B cell (primary cell): ENCODE results near the gene TOLLIP. TPM values are rescaled to one million over a fixed set of nuclear protein-coding genes. Genes with fewer than 3 reads are reported as not detected.

ENCODE experiments used
- ATAC-seq: fragments of 200-7000 bp; cut with Tn5 transposase; one replicate; pipeline ENCODE4 v1.10.0; 2021; ENCODE audit warnings: low read depth, mild to moderate bottlenecking, moderate number of reproducible peaks, moderate library complexity
- CTCF ChIA-PET: fragments of 350-600 bp; sonication (Branson Sonifier 250); formaldehyde crosslinking; loops from one replicate; lab custom pipeline; 2021; ENCODE audit warnings: antibody characterized with exemption, inconsistent platforms; lab: Charles Lee
- POLR2A ChIA-PET: fragments of 350-600 bp; sonication (Branson Sonifier 250); formaldehyde crosslinking; loops from one replicate; lab custom pipeline; 2021; ENCODE audit warnings: antibody characterized with exemption; lab: Charles Lee
- DNase-seq: peaks from one replicate; pipeline ENCODE4 v3.0.0; 2013
- H2AFZ ChIP-seq: 2 replicates; pipeline ENCODE4 v1.6.1; 2012; ENCODE audit warnings: mild to moderate bottlenecking, low read depth, low read length; ENCODE audit not compliant: insufficient read depth, poor library complexity, severe bottlenecking
- H3K27ac ChIP-seq, 2 donors: 1 replicate in 1 of 2; 2 replicates in 1 of 2; pipeline ENCODE4 v1.5.1; 2012 to 2013; ENCODE audit warnings: low read length in 2 of 2, mild to moderate bottlenecking in 2 of 2, moderate library complexity in 1 of 2
- H3K27me3 ChIP-seq, 4 experiments: fragments of 200-600 bp in 1 of 4; sonication (generic) in 1 of 4; replicated peaks in 1 of 4; 1 replicate in 2 of 4; 2 replicates in 2 of 4; pipeline versions ENCODE4 v1.6.1 to v1.7.0; 2013 to 2016; ENCODE audit warnings: low read length in 3 of 4, mild to moderate bottlenecking in 2 of 4, mixed read lengths in 1 of 4, moderate library complexity in 1 of 4; ENCODE audit not compliant: insufficient read depth in 4 of 4, control insufficient read depth in 3 of 4; ENCODE audit errors: control extremely low read depth in 1 of 4
- H3K36me3 ChIP-seq, 2 experiments: replicated peaks in 1 of 2; 1 replicate in 1 of 2; 2 replicates in 1 of 2; pipeline versions ENCODE4 v1.6.1 to v1.7.1; 2013; ENCODE audit warnings: low read length in 1 of 2; ENCODE audit not compliant: insufficient read depth in 2 of 2, control insufficient read depth in 1 of 2; ENCODE audit errors: control extremely low read depth in 1 of 2, extremely low read depth in 1 of 2
- H3K4me1 ChIP-seq, 2 donors: fragments of 200-600 bp in 1 of 2; sonication (generic) in 1 of 2; 1 replicate in 1 of 2; 2 replicates in 1 of 2; pipeline versions ENCODE4 v1.5.1 to v1.6.1; 2013 to 2017; ENCODE audit warnings: low read length in 2 of 2; ENCODE audit not compliant: control insufficient read depth in 2 of 2, insufficient read depth in 2 of 2
- H3K4me2 ChIP-seq: replicated peaks from 2 replicates; pipeline ENCODE3; 2012; ENCODE audit warnings: mild to moderate bottlenecking, low read depth, low read length; ENCODE audit not compliant: poor library complexity, severe bottlenecking
- H3K4me3 ChIP-seq, 5 experiments: fragments of 200-600 bp in 1 of 5; sonication (generic) in 1 of 5; 1 replicate in 3 of 5; 2 replicates in 2 of 5; pipeline versions ENCODE4 v1.5.1 to v1.7.0; 2011 to 2016; ENCODE audit warnings: low read length in 4 of 5, mild to moderate bottlenecking in 4 of 5, low read depth in 2 of 5, control low read depth in 1 of 5, moderate library complexity in 1 of 5; ENCODE audit not compliant: insufficient read depth in 1 of 5; ENCODE audit errors: control extremely low read depth in 1 of 5, extremely low read depth in 1 of 5
- H3K79me2 ChIP-seq: fragments of 200-600 bp; sonication (generic); one replicate; pipeline ENCODE4 v1.6.0; 2016; ENCODE audit warnings: low read length; ENCODE audit not compliant: control insufficient read depth, insufficient read depth
- H3K9ac ChIP-seq: fragments of 200-600 bp; sonication (generic); 2 replicates; pipeline ENCODE4 v1.6.1; 2017; ENCODE audit warnings: mild to moderate bottlenecking, low read length, moderate library complexity
- H3K9me3 ChIP-seq, 3 donors: one replicate each; pipeline versions ENCODE4 v1.6.1 to v1.7.1; 2013; ENCODE audit warnings: low read length in 2 of 3; ENCODE audit not compliant: control insufficient read depth in 2 of 3, insufficient read depth in 1 of 3; ENCODE audit errors: control extremely low read depth in 1 of 3
- H4K20me1 ChIP-seq: 2 replicates; pipeline ENCODE4 v1.6.0; 2012; ENCODE audit warnings: mild to moderate bottlenecking, low read length; ENCODE audit not compliant: insufficient read depth, control insufficient read depth, poor library complexity, severe bottlenecking
- H3K27ac Mint-ChIP-seq: one replicate; pipeline ENCODE4 v1.8.0; 2021; ENCODE audit warnings: mixed read lengths
- H3K27me3 Mint-ChIP-seq: one replicate; pipeline ENCODE4 v1.8.0; 2021; ENCODE audit warnings: mixed read lengths
- H3K4me1 Mint-ChIP-seq: one replicate; pipeline ENCODE4 v1.8.0; 2021; ENCODE audit warnings: mixed read lengths
- H3K4me3 Mint-ChIP-seq: one replicate; pipeline ENCODE4 v1.8.0; 2021; ENCODE audit warnings: mixed read lengths
- H3K9me3 Mint-ChIP-seq: one replicate; pipeline ENCODE4 v1.8.0; 2022; ENCODE audit warnings: mixed read lengths; ENCODE audit not compliant: insufficient read depth
- CTCF ChIP-seq: fragments of 200-600 bp; IDR thresholded peaks from one replicate; pipeline ENCODE4 v1.8.0; 2022; ENCODE audit warnings: antibody characterized with exemption, mild to moderate bottlenecking
- EZH2 ChIP-seq: IDR thresholded peaks from 2 replicates; pipeline ENCODE4 v1.6.1; 2012; ENCODE audit warnings: borderline replicate concordance, low read depth, mild to moderate bottlenecking, moderate library complexity, low read length; ENCODE audit not compliant: insufficient read depth, poor library complexity, severe bottlenecking
- WGBS: methylation state at CpG from one replicate; pipeline ENCODE4 v1.1.5; 2013; ENCODE audit warnings: missing lambda C conversion rate; ENCODE audit not compliant: insufficient coverage; 5-methylcytosine and 5-hydroxymethylcytosine counted together
- intact Hi-C: fragments of 100-400 bp; cut with micrococcal nuclease; formaldehyde crosslinking; loops from one replicate; pipeline ENCODE4 v1.10.0; 2022
- polyA plus RNA-seq: library from polyadenylated mRNA; depleted of rRNA; stranded (reverse); fragments of >200 nt; gene quantifications from 2 replicates; pipeline ENCODE4 v1.2.3, GENCODE V29; 2012
- total RNA-seq, 2 donors: library from RNA; stranded (reverse); fragments of 120-200 nt in 1 of 2; gene quantifications; 1 replicate in 1 of 2; 2 replicates in 1 of 2; pipeline versions ENCODE4 v1.2.3 to v1.2.4, GENCODE V29; 2013 to 2022

TOLLIP gene
- total and polyA plus RNA-seq, 2 donors (not counting 1 experiment from before 2014, with no cell fraction given), result 34.7 to 52.5 TPM

GRCh38 chr11:1230456-1231395, 78.7 kb downstream of the TOLLIP start:
- Histone ChIP-seq H4K20me1 (no peaks in the 10 kb centered on the region), H3K9me3 (no peaks in the 10 kb centered on the region), H3K79me2 (no peaks in the 10 kb centered on the region), H3K4me3 (no peak overlapping the region), H3K27me3 (no peaks in the 10 kb centered on the region), H2AFZ (no peak overlapping the region), H3K4me2 (no peak overlapping the region), H3K27ac (no peak overlapping the region), H3K9ac (no peak overlapping the region), H3K36me3 (no peaks in the 10 kb centered on the region), H3K4me1 (no peaks in the 10 kb centered on the region)
- intact Hi-C loops, result no loop called here
- TF ChIP-seq EZH2 (no peak), CTCF (no peak)
- CTCF ChIA-PET, result no interaction called here
- 86% methylated on average over 42 of the region's 45 CpGs for WGBS
- ATAC-seq, result no peak
- no peaks in the 10 kb centered on the region for H3K9me3 Mint-ChIP-seq
- POLR2A ChIA-PET, result no interaction called here
- DNase-seq, result no peak
- H3K4me3 Mint-ChIP-seq, result no peak overlapping the region
- H3K27me3 Mint-ChIP-seq, result no peaks in the 10 kb centered on the region
- no peaks in the 10 kb centered on the region for H3K4me1 Mint-ChIP-seq
- H3K27ac Mint-ChIP-seq, result no peak overlapping the region

GRCh38 chr11:1230121-1230455, 79.3 kb downstream of the TOLLIP start:
- no peaks in the 10 kb centered on the region for H4K20me1 ChIP-seq
- no peak overlapping the region for H3K27ac Mint-ChIP-seq
- 93% methylated on average over 3 of the region's 5 CpGs for WGBS
- no peak overlapping the region for H3K4me3 Mint-ChIP-seq
- H3K36me3 ChIP-seq, result no peaks in the 10 kb centered on the region
- no peaks in the 10 kb centered on the region for H3K9me3 Mint-ChIP-seq
- TF ChIP-seq CTCF (no peak), EZH2 (no peak)
- no peaks in the 10 kb centered on the region for H3K27me3 Mint-ChIP-seq
- no peaks in the 10 kb centered on the region for H3K27me3 ChIP-seq
- H3K4me2 ChIP-seq, result no peak overlapping the region
- H2AFZ ChIP-seq, result no peak overlapping the region
- ATAC-seq, result no peak
- H3K4me1 ChIP-seq, result no peaks in the 10 kb centered on the region
- no peak overlapping the region for H3K27ac ChIP-seq
- no peak overlapping the region for H3K9ac ChIP-seq
- no peaks in the 10 kb centered on the region for H3K79me2 ChIP-seq
- POLR2A ChIA-PET, result no interaction called here
- no peaks in the 10 kb centered on the region for H3K9me3 ChIP-seq
- CTCF ChIA-PET, result no interaction called here
- intact Hi-C loops, result no loop called here
- H3K4me1 Mint-ChIP-seq, result no peaks in the 10 kb centered on the region
- no peak overlapping the region for H3K4me3 ChIP-seq
- DNase-seq, result no peak
